NCI-H187 treated with DMSO at 0.1 percent for 48 hours (cell line): ENCODE results near the gene RPTOR.
A peak's percentile ranks its signal among the peaks of the same experiment; 100 is the strongest.

Experiments used
- DNase-seq: peaks from one replicate; lab custom pipeline; 2025; lab: John Stamatoyannopoulos, UW

RPTOR gene

GRCh38 chr17:80931421-80932265 lies 387.0 kb downstream of the RPTOR start:
- DNase-seq = peak; percentile 37

- no peak for DNase-seq
These were observed 390.9 kb downstream of the RPTOR start for GRCh38 chr17:80935526-80935925.

- no peak for DNase-seq
These were observed 391.6 kb downstream of the RPTOR start for GRCh38 chr17:80936218-80936617.

GRCh38 chr17:80936723-80937122 lies 392.1 kb downstream of the RPTOR start:
- DNase-seq = no peak

GRCh38 chr17:80937462-80938381 lies 393.1 kb downstream of the RPTOR start:
- DNase-seq = no peak

GRCh38 chr17:80938556-80938955 lies 393.9 kb downstream of the RPTOR start:
- DNase-seq = no peak

- no peak for DNase-seq
These were observed 394.8 kb downstream of the RPTOR start for GRCh38 chr17:80939151-80940145.

- no peak for DNase-seq
These were observed 395.8 kb downstream of the RPTOR start for GRCh38 chr17:80940171-80941123.

GRCh38 chr17:80941171-80941570 lies 396.5 kb downstream of the RPTOR start:
- DNase-seq = no peak

GRCh38 chr17:80941743-80942422 lies 397.2 kb downstream of the RPTOR start:
- DNase-seq = no peak

GRCh38 chr17:80942423-80943345 lies 398.0 kb downstream of the RPTOR start:
- DNase-seq = no peak

- no peak for DNase-seq
These were observed 398.9 kb downstream of the RPTOR start for GRCh38 chr17:80943346-80944145.

- no peak for DNase-seq
These were observed 399.7 kb downstream of the RPTOR start for GRCh38 chr17:80944326-80944725.

GRCh38 chr17:80945736-80946135 lies 401.1 kb downstream of the RPTOR start:
- no peak for DNase-seq

- DNase-seq = no peak
These were observed 401.8 kb downstream of the RPTOR start for GRCh38 chr17:80946449-80946848.

- DNase-seq = no peak
These were observed 402.7 kb downstream of the RPTOR start for GRCh38 chr17:80947200-80947940.
